K562 (cell line): ENCODE results near the gene FCER2. TPM values are rescaled to one million over a fixed set of nuclear protein-coding genes. Genes with fewer than 3 reads are reported as not detected.

Experiments
- ATAC-seq: fragments of 200-7000 bp; cut with Tn5 transposase; 3 replicates; pipeline ENCODE4 v1.9.1; 2020; ENCODE audit warnings: moderate library complexity
- BruUV-seq: library from RNA; stranded (reverse); fragments of 400-500 nt; replicated peaks from 2 replicates; lab custom pipeline; 2021; lab: Mats Ljungman, UMichigan
- CTCF ChIA-PET: fragments of 300-600 bp; formaldehyde crosslinking; extraction: SDS; loops from one replicate; lab custom pipeline; 2021; ENCODE audit warnings: low intra/inter-chr PET ratio; lab: Yijun Ruan, JAX
- POLR2A ChIA-PET: fragments of 300-600, 350-650 bp; sonication (Branson Sonifier 250); formaldehyde crosslinking; extraction: SDS; loops from one replicate; lab custom pipeline; 2021; ENCODE audit warnings: antibody characterized with exemption, inconsistent platforms; lab: Yijun Ruan, JAX
- DNase-seq, 4 experiments: peaks; one replicate each; pipeline versions ENCODE4 v3.0.0 to v3.0.0-alpha.2; 2011 to 2018; ENCODE audit warnings: low spot score in 3 of 4, mixed read lengths in 3 of 4; ENCODE audit errors: extremely low read depth in 1 of 4
- FAIRE-seq: peaks from 2 replicates; lab custom pipeline; 2011; peaks lifted over from hg19 to GRCh38; lab: Jason Lieb, UNC
- H2AFZ ChIP-seq: 2 replicates; pipeline ENCODE4 v1.6.0; 2011; ENCODE audit warnings: low read depth, low read length, control low read depth, inconsistent platforms
- H3K27ac ChIP-seq: fragments of 200-600 bp; 3 replicates; pipeline ENCODE4 v1.8.0; 2011; ENCODE audit warnings: low read depth, mild to moderate bottlenecking, control low read depth, inconsistent platforms, low read length, moderate library complexity, mixed read lengths; ENCODE audit errors: extremely low read depth
- H3K27me3 ChIP-seq, 2 experiments: fragments of 300-600 bp in 1 of 2; 2 replicates in 1 of 2; 3 replicates in 1 of 2; pipeline versions ENCODE4 v1.6.0 to v1.8.0; 2011; ENCODE audit warnings: inconsistent platforms in 2 of 2, low read length in 2 of 2, mild to moderate bottlenecking in 1 of 2, mixed read lengths in 1 of 2, moderate library complexity in 1 of 2; ENCODE audit not compliant: control insufficient read depth in 2 of 2, insufficient read depth in 2 of 2
- H3K36me3 ChIP-seq: fragments of 300-600 bp; 3 replicates; pipeline ENCODE4 v1.8.0; 2011; ENCODE audit warnings: mild to moderate bottlenecking, low read length, inconsistent platforms; ENCODE audit not compliant: control insufficient read depth, insufficient read depth
- H3K4me1 ChIP-seq, 2 experiments: fragments of 200-600 bp in 1 of 2; replicated peaks in 1 of 2; 2 replicates in 1 of 2; 3 replicates in 1 of 2; pipeline versions ENCODE4 v1.5.1 to v1.8.0; 2011; ENCODE audit warnings: inconsistent platforms in 2 of 2, low read length in 2 of 2, mild to moderate bottlenecking in 1 of 2, mixed read lengths in 1 of 2, moderate library complexity in 1 of 2; ENCODE audit not compliant: control insufficient read depth in 2 of 2, insufficient read depth in 2 of 2
- H3K4me2 ChIP-seq: 2 replicates; pipeline ENCODE4 v1.6.1; 2011; ENCODE audit warnings: low read length, control low read depth, inconsistent platforms, mixed read lengths; ENCODE audit not compliant: insufficient read depth
- H3K4me3 ChIP-seq: fragments of 200-600 bp; sonication (generic), shearing (Covaris generic); 2 replicates; pipeline ENCODE4 v1.5.1; 2016; ENCODE audit warnings: control low read depth, inconsistent platforms
- H3K79me2 ChIP-seq: fragments of 200-600 bp; 3 replicates; pipeline ENCODE4 v1.8.0; 2011; ENCODE audit warnings: low read length, inconsistent platforms; ENCODE audit not compliant: control insufficient read depth, insufficient read depth
- H3K9ac ChIP-seq, 2 experiments: 2 replicates each; pipeline versions ENCODE4 v1.6.0 to v1.6.1; 2011; ENCODE audit warnings: low read depth in 2 of 2, low read length in 2 of 2, control low read depth in 1 of 2, inconsistent platforms in 1 of 2, mild to moderate bottlenecking in 1 of 2, mixed read lengths in 1 of 2; ENCODE audit not compliant: insufficient read depth in 1 of 2
- H3K9me1 ChIP-seq: one replicate; pipeline ENCODE4 v1.6.0; 2011; ENCODE audit warnings: inconsistent platforms, mild to moderate bottlenecking, low read length, moderate library complexity; ENCODE audit not compliant: control insufficient read depth, insufficient read depth
- H3K9me3 ChIP-seq: replicated peaks from 2 replicates; pipeline ENCODE4 v1.5.1; 2011; ENCODE audit warnings: low read depth, low read length, inconsistent platforms; ENCODE audit not compliant: control insufficient read depth, insufficient read depth
- H4K20me1 ChIP-seq: replicated peaks from 2 replicates; pipeline ENCODE4 v1.6.1; 2011; ENCODE audit warnings: low read length, inconsistent platforms, mixed read lengths; ENCODE audit not compliant: control insufficient read depth, insufficient read depth
- ATF2 ChIP-seq: sonication (generic); formaldehyde crosslinking; IDR thresholded peaks from 2 replicates; pipeline ENCODE4 v1.8.1; 2022; ENCODE audit warnings: missing genetic modification reagents
- ATF3 ChIP-seq, 2 experiments: fragments of 450-650 bp in 1 of 2; sonication (generic) in 1 of 2; formaldehyde crosslinking in 1 of 2; IDR thresholded peaks in 1 of 2; conservative IDR thresholded peaks in 1 of 2; 2 replicates each; pipeline versions ENCODE4 v1.6.1 to v1.8.1; 2016 to 2023; ENCODE audit warnings: mild to moderate bottlenecking in 2 of 2, moderate library complexity in 2 of 2, inconsistent platforms in 1 of 2, missing genetic modification reagents in 1 of 2
- CREM ChIP-seq: IDR thresholded peaks from 2 replicates; pipeline ENCODE4 v1.6.1; 2014; ENCODE audit warnings: antibody characterized with exemption, low read depth
- DIDO1 ChIP-seq: fragments of 450-650 bp; IDR thresholded peaks from 2 replicates; pipeline ENCODE4 v1.6.1; 2016; ENCODE audit warnings: low read depth, missing biosample characterization, missing genetic modification characterization
- E2F3 ChIP-seq: fragments of 250-450 bp; sonication (Bioruptor Pico); IDR thresholded peaks from 2 replicates; pipeline ENCODE4 v1.4.0; 2020; ENCODE audit warnings: mild to moderate bottlenecking
- ESRRB ChIP-seq: fragments of 250-450 bp; sonication (Bioruptor Pico); IDR thresholded peaks from 2 replicates; pipeline ENCODE4 v1.5.0; 2020; ENCODE audit warnings: mild to moderate bottlenecking, moderate library complexity, borderline replicate concordance
- HMG20B ChIP-seq: fragments of 250-450 bp; sonication (Bioruptor Pico); IDR thresholded peaks from 2 replicates; pipeline ENCODE4 v1.5.0; 2021; ENCODE audit warnings: mild to moderate bottlenecking
- LCOR ChIP-seq: sonication (generic); formaldehyde crosslinking; IDR thresholded peaks from 2 replicates; pipeline ENCODE4 v1.8.0; 2022; ENCODE audit warnings: mild to moderate bottlenecking, missing genetic modification reagents
- MAFK ChIP-seq: IDR thresholded peaks from 2 replicates; pipeline ENCODE4 v1.6.1; 2011; ENCODE audit warnings: low read length, improper control_type of control experiment
- MBD2 ChIP-seq: sonication (generic); IDR thresholded peaks from 2 replicates; pipeline ENCODE4 v1.6.1; 2016; ENCODE audit warnings: low read depth, borderline replicate concordance
- NR2C2 ChIP-seq, 2 experiments: fragments of 200-800 bp in 1 of 2; sonication (Bioruptor generic) in 1 of 2; sonication (generic) in 1 of 2; formaldehyde crosslinking in 1 of 2; IDR thresholded peaks; 2 replicates each; pipeline versions ENCODE4 v1.6.1 to v1.8.0; 2016 to 2022; ENCODE audit warnings: mild to moderate bottlenecking in 1 of 2, missing compliant biosample characterization in 1 of 2, missing genetic modification characterization in 1 of 2, missing genetic modification reagents in 1 of 2
- POLR2B ChIP-seq: fragments of 450-650 bp; IDR thresholded peaks from 2 replicates; pipeline ENCODE4 v1.6.1; 2018; ENCODE audit warnings: low read depth; ENCODE audit not compliant: partially characterized antibody
- RBM25 ChIP-seq: fragments of 200-400 bp; formaldehyde crosslinking; IDR thresholded peaks from 2 replicates; pipeline ENCODE4 v1.6.1; 2018; ENCODE audit warnings: low read length, low read depth, moderate library complexity; ENCODE audit not compliant: severe bottlenecking
- SREBF1 ChIP-seq: fragments of 150-350 bp; IDR thresholded peaks from 2 replicates; pipeline ENCODE4 v1.6.1; 2014; ENCODE audit warnings: antibody characterized with exemption, low read depth, low read length, borderline replicate concordance
- ZNF146 ChIP-seq: IDR thresholded peaks from one replicate; pipeline ENCODE4 v1.6.1; 2018; ENCODE audit warnings: missing compliant biosample characterization; ENCODE audit not compliant: unreplicated experiment
- ZNF280A ChIP-seq: fragments of 450-650 bp; IDR thresholded peaks from 2 replicates; pipeline ENCODE4 v1.6.1; 2018; ENCODE audit warnings: mild to moderate bottlenecking, low read depth; ENCODE audit not compliant: partially characterized antibody
- ZNF584 ChIP-seq: fragments of 200-800 bp; sonication (Bioruptor generic); IDR thresholded peaks from 2 replicates; pipeline ENCODE4 v1.6.1; 2016; ENCODE audit warnings: low read depth, mild to moderate bottlenecking, missing genetic modification characterization, missing compliant biosample characterization
- WGBS: fragments of 100-300 bp; shearing (Covaris generic); methylation state at CpG from one replicate; pipeline ENCODE4 v1.1.6; 2016; ENCODE audit warnings: low coverage, mixed read lengths; ENCODE audit not compliant: insufficient coverage; ENCODE audit errors: missing lambda C conversion rate; 5-methylcytosine and 5-hydroxymethylcytosine counted together
- in situ Hi-C: fragments of 300-500 bp; cut with MboI; formaldehyde crosslinking; loops from 4 replicates; pipeline ENCODE4 v1.15.0; 2018; ENCODE audit warnings: inconsistent platforms, mixed read lengths
- intact Hi-C: fragments of 100-400 bp; cut with micrococcal nuclease; formaldehyde crosslinking; loops from 2 replicates; pipeline ENCODE4 v1.14.2; 2022
- polyA plus RNA-seq, 8 experiments: library from polyadenylated mRNA; depleted of rRNA in 4 of 8; stranded (reverse) in 5 of 8; unstranded in 3 of 8; fragments of >200 nt; fragmentation: Nextera tagmentation in 2 of 8; fragmentation: Illumina TruSeq in 1 of 8; extraction: Ambion mirVana in 2 of 8; extraction: Trizol in 1 of 8; gene quantifications; 2 replicates each; pipeline versions ENCODE4 v1.2.1 to v1.2.3, GENCODE V29; 2011 to 2014; ENCODE audit warnings: inconsistent platforms in 1 of 8, missing spikeins in 1 of 8
- total RNA-seq, 7 experiments: library from RNA; depleted of rRNA in 6 of 7; stranded (reverse); fragments of >200 nt in 6 of 7; fragmentation: Illumina TruSeq in 2 of 7; extraction: Trizol in 2 of 7; gene quantifications; 2 replicates each; pipeline versions ENCODE4 v1.2.1 to v1.2.3, GENCODE V29; 2011 to 2021; ENCODE audit warnings: low replicate concordance in 1 of 7

The FCER2 gene
- total and polyA plus RNA-seq, 9 of the 15 experiments (the other 6 are each of a cell fraction or from before 2014, with no cell fraction given): 0.11 TPM; not detected in 8

- Histone ChIP-seq H3K4me1 (no peaks in the 10 kb centered on the region), H3K27me3 (peaks cover 6 to 15% of the 10 kb centered on the region in 2 experiments; a peak in 4 of 5 replicates), H3K9me3 (0 out of 2 replicates have a peak, but pooled peaks cover 3% of the 10 kb centered on the region), H2AFZ (no peak overlapping the region), H4K20me1 (no peaks in the 10 kb centered on the region), H3K36me3 (no peaks in the 10 kb centered on the region), H3K9me1 (no peaks in the 10 kb centered on the region), H3K4me2 (no peak overlapping the region), H3K27ac (no peak overlapping the region), H3K9ac (no peak overlapping the region), H3K4me3 (no peak overlapping the region), H3K79me2 (no peaks in the 10 kb centered on the region)
- in situ Hi-C loops (no loop called here), intact Hi-C loops (no loop called here)
- FAIRE-seq (no peak), ATAC-seq (no peak), DNase-seq (no peak)
- CTCF ChIA-PET: no interaction called here
- POLR2A ChIA-PET: interaction anchor here (0.6 kb wide), 1 partner anchor 246 kb away, joined by 3 read pairs; no protein-coding TSS in a partner anchor
- TF ChIP-seq E2F3 (no peak), MBD2 (no peak), DIDO1 (tag) (no peak), ZNF584 (CRISPR knock-in tag) (no peak), ZNF146 (CRISPR knock-in tag) (no peak), HMG20B (no peak), ATF3 (IDR thresholded peaks at IDR 0.05) (no peak), ATF3 (CRISPR knock-in tag; conservative IDR thresholded peaks at IDR 0.05) (no peak), NR2C2 (CRISPR knock-in tag; IDR thresholded peaks at IDR 0.05) (no peak), NR2C2 (tag; IDR thresholded peaks at IDR 0.05) (no peak), POLR2B (no peak), ATF2 (CRISPR knock-in tag) (no peak), SREBF1 (no peak), CREM (no peak), ESRRB (CRISPR knock-in tag) (no peak), MAFK (no peak), RBM25 (no peak), ZNF280A (no peak), LCOR (CRISPR knock-in tag) (no peak)
- 3% methylated on average over 11 of the region's 11 CpGs for WGBS
- no TSS peak for BruUV-seq
Observed at GRCh38 chr19:7737215-7737614, 35.3 kb upstream of the FCER2 start.
